CD4-positive, alpha-beta T cell (primary cell): ENCODE measurements around the gene UQCR10. TPM values are rescaled to one million over a fixed set of nuclear protein-coding genes. Genes with fewer than 3 reads are reported as not detected.

Experiments used
- ATAC-seq: fragments of 200-7000 bp; cut with Tn5 transposase; one replicate; pipeline ENCODE4 v1.10.0; 2022; ENCODE audit warnings: mild to moderate bottlenecking; ENCODE audit not compliant: poor library complexity
- CTCF ChIA-PET: fragments of 350-600 bp; sonication (Branson Sonifier 250); formaldehyde crosslinking; loops from one replicate; lab custom pipeline; 2021; ENCODE audit warnings: antibody characterized with exemption, inconsistent platforms; lab: Charles Lee
- POLR2A ChIA-PET: fragments of 350-600 bp; sonication (Branson Sonifier 250); formaldehyde crosslinking; loops from one replicate; lab custom pipeline; 2021; ENCODE audit warnings: antibody characterized with exemption, inconsistent platforms; lab: Charles Lee
- DNase-seq, 14 experiments: peaks; one replicate each; pipeline ENCODE4 v3.0.0-alpha.2; 2013 to 2020; ENCODE audit warnings: mixed read lengths in 2 of 14
- H3K27ac ChIP-seq, 2 donors: one replicate each; pipeline versions ENCODE4 v1.5.1 to v1.7.0; 2013; ENCODE audit warnings: low read length in 2 of 2, low read depth in 1 of 2, mild to moderate bottlenecking in 1 of 2
- H3K27me3 ChIP-seq, 2 experiments: 1 replicate in 1 of 2; 2 replicates in 1 of 2; pipeline versions ENCODE4 v1.6.1 to v1.7.0; 2013; ENCODE audit warnings: low read length in 2 of 2, control low read depth in 1 of 2, mild to moderate bottlenecking in 1 of 2, moderate library complexity in 1 of 2; ENCODE audit not compliant: insufficient read depth in 2 of 2, control insufficient read depth in 1 of 2
- H3K36me3 ChIP-seq: one replicate; pipeline ENCODE4 v1.6.1; 2013; ENCODE audit warnings: low read length, control low read depth; ENCODE audit not compliant: insufficient read depth
- H3K4me1 ChIP-seq: one replicate; pipeline ENCODE4 v1.6.1; 2013; ENCODE audit warnings: low read length, control low read depth; ENCODE audit not compliant: insufficient read depth
- H3K4me3 ChIP-seq: one replicate; pipeline ENCODE4 v1.5.1; 2013; ENCODE audit warnings: mild to moderate bottlenecking, low read length, moderate library complexity
- H3K9me3 ChIP-seq, 2 experiments: 1 replicate in 1 of 2; 2 replicates in 1 of 2; pipeline versions ENCODE4 v1.6.1 to v1.7.0; 2013; ENCODE audit warnings: low read length in 2 of 2, mild to moderate bottlenecking in 2 of 2, control low read depth in 1 of 2, moderate library complexity in 1 of 2; ENCODE audit not compliant: control insufficient read depth in 1 of 2, insufficient read depth in 1 of 2
- H3K27ac Mint-ChIP-seq: one replicate; pipeline ENCODE4 v1.8.0; 2020; ENCODE audit warnings: mixed read lengths
- H3K27me3 Mint-ChIP-seq: one replicate; pipeline ENCODE4 v1.8.0; 2021; ENCODE audit warnings: mixed read lengths
- H3K36me3 Mint-ChIP-seq: one replicate; pipeline ENCODE4 v1.8.0; 2021; ENCODE audit warnings: low read depth, mixed read lengths
- H3K4me1 Mint-ChIP-seq: one replicate; pipeline ENCODE4 v1.8.0; 2021; ENCODE audit warnings: low read depth, mixed read lengths
- H3K4me3 Mint-ChIP-seq: one replicate; pipeline ENCODE4 v1.8.0; 2020; ENCODE audit warnings: mild to moderate bottlenecking, mixed read lengths
- H3K9me3 Mint-ChIP-seq: one replicate; pipeline ENCODE4 v1.8.0; 2020; ENCODE audit warnings: mixed read lengths
- CTCF ChIP-seq: fragments of 200-600 bp; IDR thresholded peaks from one replicate; pipeline ENCODE4 v1.8.0; 2022; ENCODE audit warnings: antibody characterized with exemption, mild to moderate bottlenecking
- intact Hi-C, 2 experiments: fragments of 100-400 bp; cut with DNase I in 1 of 2; cut with micrococcal nuclease in 1 of 2; formaldehyde crosslinking; loops; one replicate each; pipeline versions ENCODE4 v1.15.1 to v1.9.0; 2023 to 2025; cut with DNase I, micrococcal nuclease
- total RNA-seq, 174 experiments: library from RNA in 2 of 174; stranded (reverse) in 2 of 174; gene quantifications; one replicate each; pipeline ENCODE4 v1.2.3 and lab custom pipeline; 2021 to 2026

Gene UQCR10
- total RNA-seq, 2 experiments from 2014 or later = 19.2 to 20.3 TPM

DNA sequence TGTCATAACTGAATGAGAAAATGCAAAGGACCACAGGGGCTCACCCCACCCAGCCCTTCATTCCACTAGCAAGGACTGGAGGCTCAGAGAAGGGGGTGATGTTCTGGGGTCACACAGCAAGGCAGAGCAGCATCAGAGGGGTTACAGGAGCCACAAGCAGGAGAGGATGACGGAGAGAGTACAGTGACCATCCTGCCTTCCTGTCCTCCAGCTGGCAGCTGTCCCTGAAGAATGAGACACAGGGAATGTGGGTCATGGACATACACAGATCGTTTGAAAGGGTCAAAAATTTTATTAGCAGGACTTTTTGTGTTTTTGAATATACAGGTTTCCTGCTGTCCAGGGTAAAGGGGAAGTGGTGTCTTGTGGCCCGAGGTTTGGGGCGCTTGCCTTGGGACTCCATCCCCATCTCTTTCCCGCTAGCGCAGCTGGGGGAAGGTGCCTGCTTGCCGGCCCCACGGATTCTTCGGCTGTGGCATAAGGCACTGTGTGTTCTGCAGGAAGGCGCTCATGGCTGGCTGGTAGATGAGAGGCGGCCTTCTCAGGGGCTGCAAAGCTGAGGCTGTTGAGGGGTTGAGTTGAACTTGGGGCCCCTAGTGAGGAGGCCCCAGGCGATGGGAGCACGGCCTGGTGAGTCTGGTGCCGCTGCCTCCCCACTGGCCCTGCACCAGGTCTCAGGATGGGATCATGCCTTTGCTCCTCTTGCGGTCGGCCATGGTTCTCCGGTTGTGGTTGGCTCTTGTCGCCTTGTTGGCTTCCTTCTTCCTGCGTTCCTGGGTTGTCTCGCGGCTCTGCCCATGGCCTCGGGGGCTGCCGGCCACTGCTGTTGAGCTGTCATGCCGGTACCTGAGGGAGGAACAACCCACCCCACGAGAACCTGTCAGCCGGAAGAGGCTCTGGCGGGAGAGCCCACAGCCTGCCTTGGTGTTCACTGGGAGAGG is 21.4 kb downstream of the UQCR10 start:
- no peak overlapping the region for H3K4me3 ChIP-seq
- H3K4me1 Mint-ChIP-seq = no peaks in the 10 kb centered on the region
- no peaks in the 10 kb centered on the region for H3K27me3 ChIP-seq
- ChIA-PET POLR2A (no interaction called here), CTCF (no interaction called here)
- intact Hi-C loops = no loop called here
- no peak for TF ChIP-seq CTCF
- H3K27ac ChIP-seq = no peak overlapping the region
- H3K36me3 Mint-ChIP-seq = peaks cover 59% of the 10 kb centered on the region
- H3K27ac Mint-ChIP-seq = no peak overlapping the region
- no peaks in the 10 kb centered on the region for H3K4me1 ChIP-seq
- H3K9me3 Mint-ChIP-seq = no peaks in the 10 kb centered on the region
- DNase-seq = no peak
- peaks cover 52% of the 10 kb centered on the region for H3K36me3 ChIP-seq
- no peaks in the 10 kb centered on the region for H3K9me3 ChIP-seq
- ATAC-seq = no peak
- no peak overlapping the region for H3K4me3 Mint-ChIP-seq
- no peaks in the 10 kb centered on the region for H3K27me3 Mint-ChIP-seq

GRCh38 chr22:29790061-29790460 is 22.9 kb downstream of the UQCR10 start:
- Mint-ChIP-seq H3K27me3 (no peaks in the 10 kb centered on the region), H3K27ac (no peak overlapping the region)
- H3K4me3 ChIP-seq = no peak overlapping the region

GRCh38 chr22:29793396-29793795 is 26.2 kb downstream of the UQCR10 start:
- H3K9me3 ChIP-seq = no peaks in the 10 kb centered on the region
- Mint-ChIP-seq H3K27me3 (no peaks in the 10 kb centered on the region), H3K4me3 (no peak overlapping the region), H3K27ac (no peak overlapping the region), H3K9me3 (no peaks in the 10 kb centered on the region), H3K36me3 (peaks cover 91% of the 10 kb centered on the region), H3K4me1 (no peaks in the 10 kb centered on the region)
- intact Hi-C loops = no loop called here
- peaks cover 82% of the 10 kb centered on the region for H3K36me3 ChIP-seq
- CTCF ChIA-PET = no interaction called here
- TF ChIP-seq CTCF = no peak
- no peak for ATAC-seq
- DNase-seq = no peak
- H3K4me1 ChIP-seq = no peaks in the 10 kb centered on the region
- H3K27ac ChIP-seq = no peak overlapping the region
- POLR2A ChIA-PET = no interaction called here
- H3K4me3 ChIP-seq = no peak overlapping the region
- no peaks in the 10 kb centered on the region for H3K27me3 ChIP-seq

More at GRCh38 chr22:29790061-29790460, 22.9 kb downstream of the UQCR10 start:
- H3K27me3 ChIP-seq = no peaks in the 10 kb centered on the region
- no peak overlapping the region for H3K4me3 Mint-ChIP-seq
- CTCF ChIA-PET = no interaction called here
- POLR2A ChIA-PET = no interaction called here
- no peak overlapping the region for H3K27ac ChIP-seq
- no peaks in the 10 kb centered on the region for H3K9me3 ChIP-seq
- peaks cover 56% of the 10 kb centered on the region for H3K36me3 ChIP-seq
- intact Hi-C loops = no loop called here
- H3K4me1 Mint-ChIP-seq = no peaks in the 10 kb centered on the region
- H3K4me1 ChIP-seq = no peaks in the 10 kb centered on the region
- H3K36me3 Mint-ChIP-seq = peaks cover 67% of the 10 kb centered on the region
- no peak for ATAC-seq
- H3K9me3 Mint-ChIP-seq = no peaks in the 10 kb centered on the region
- no peak for TF ChIP-seq CTCF
- DNase-seq = no peak
